ENCODE results near the gene SFTA2.

Gene SFTA2

DNA sequence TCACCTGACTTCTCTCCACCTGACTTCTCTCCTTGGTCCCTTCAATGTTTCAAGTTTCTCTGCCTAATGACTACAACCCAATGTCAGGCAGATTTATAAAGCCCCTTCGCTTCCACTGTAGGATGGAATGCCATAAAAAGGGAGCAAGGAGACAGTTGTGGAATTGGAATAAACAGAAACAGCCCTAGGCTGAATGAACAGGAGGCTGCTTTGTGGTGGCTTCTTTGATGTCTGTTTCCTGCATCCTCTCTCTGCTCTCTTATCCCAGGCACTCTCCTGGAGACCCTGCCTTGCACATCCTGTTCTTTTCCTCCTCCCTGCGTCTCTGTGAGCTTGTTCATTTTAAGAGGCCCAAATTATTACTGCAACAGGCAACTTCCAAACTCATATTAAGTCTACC lies 25.7 kb upstream of the SFTA2 start:
- peaks cover 4% of the 10 kb centered on the region for H3K4me1 ChIP-seq (ENCODE audit: insufficient read depth, low read length)
- H3K36me3 ChIP-seq (ENCODE audit: insufficient read depth, low read length), result no peaks in the 10 kb centered on the region
- no peaks in the 10 kb centered on the region for H3K9me3 ChIP-seq (ENCODE audit: low read length)
- no peak overlapping the region for H3K4me3 ChIP-seq (ENCODE audit: low read length)
- no peak overlapping the region for H2AFZ ChIP-seq (ENCODE audit: low read depth, low read length)
- H3K27me3 ChIP-seq (ENCODE audit: insufficient read depth, low read length), result peaks cover 46% of the 10 kb centered on the region

DNA sequence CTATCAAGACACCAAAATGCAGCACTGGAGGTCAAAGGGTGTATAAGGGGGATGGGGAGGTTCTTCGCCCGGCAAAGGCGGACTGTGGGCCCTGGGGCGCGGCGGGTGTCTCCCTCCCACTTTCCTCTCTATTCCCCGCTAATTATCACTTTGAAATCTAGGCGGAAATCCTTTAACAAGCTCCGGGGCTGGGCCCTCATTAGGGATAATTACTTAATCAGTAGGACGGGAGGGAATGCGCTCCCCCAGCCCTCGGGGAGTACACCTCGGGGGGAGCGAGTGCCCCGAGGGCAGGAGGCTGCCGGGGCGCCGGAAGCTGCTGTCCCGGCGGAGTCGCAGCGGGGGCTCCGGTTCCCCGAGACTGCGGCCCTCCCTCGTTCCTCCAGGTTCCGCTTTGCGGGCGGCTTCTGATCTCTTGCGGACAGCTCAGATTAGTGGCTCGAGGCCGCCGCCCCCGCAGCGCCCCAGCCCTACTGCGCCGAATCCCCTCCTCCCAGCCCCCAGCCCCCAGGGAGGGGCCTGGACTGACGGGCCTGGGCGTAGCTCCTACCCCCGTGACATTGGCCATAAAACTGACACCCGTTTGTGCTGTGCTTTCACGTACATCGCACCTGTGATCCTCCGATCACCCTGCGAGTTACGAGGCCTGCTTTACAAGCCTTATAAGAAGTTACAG lies 23.5 kb upstream of the SFTA2 start:
- Histone ChIP-seq H3K36me3 (ENCODE audit: insufficient read depth, low read length) (no peaks in the 10 kb centered on the region), H3K4me1 (ENCODE audit: insufficient read depth, low read length) (peaks cover 4% of the 10 kb centered on the region), H3K27me3 (ENCODE audit: insufficient read depth, low read length) (peaks cover 51% of the 10 kb centered on the region), H3K9me3 (ENCODE audit: low read length) (no peaks in the 10 kb centered on the region), H2AFZ (ENCODE audit: low read depth, low read length) (no peak overlapping the region), H3K4me3 (ENCODE audit: low read length) (no peak overlapping the region)

DNA sequence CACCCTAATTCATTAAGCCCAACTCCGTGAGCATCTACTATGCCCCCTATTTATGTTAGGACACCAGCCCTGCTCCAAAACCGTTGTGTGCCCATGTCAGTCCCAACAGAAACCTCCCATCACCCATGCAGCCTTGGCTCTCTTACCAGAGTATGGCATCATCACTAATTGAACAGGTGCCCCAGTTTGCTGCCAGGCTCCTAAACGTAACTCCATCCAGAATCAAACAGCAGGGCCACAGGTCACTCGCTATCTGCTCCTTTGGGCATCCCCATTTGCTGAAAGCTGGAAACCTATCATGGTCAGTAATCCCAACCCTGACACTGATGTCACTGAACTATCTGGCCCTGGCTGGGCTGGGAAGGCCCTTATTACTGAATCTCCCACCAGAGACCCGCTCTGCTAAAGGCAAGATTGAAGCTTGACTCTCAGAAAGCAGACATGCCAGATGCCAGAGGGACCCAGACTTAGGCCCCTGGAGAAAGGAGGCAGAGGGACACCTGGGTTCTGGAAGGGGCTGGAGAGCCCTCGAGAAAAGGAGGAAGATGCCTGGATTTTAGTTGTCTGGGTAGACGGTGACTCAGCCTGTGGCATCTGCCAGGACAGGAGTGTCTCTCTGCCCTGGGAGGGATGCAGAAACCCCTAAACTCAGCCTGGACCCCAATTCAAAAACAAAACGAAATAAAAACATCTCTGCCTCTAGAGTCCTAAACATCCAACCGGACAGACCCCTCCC lies 22.8 kb upstream of the SFTA2 start:
- H3K27me3 ChIP-seq (ENCODE audit: insufficient read depth, low read length), result peaks cover 51% of the 10 kb centered on the region
- no peaks in the 10 kb centered on the region for H3K36me3 ChIP-seq (ENCODE audit: insufficient read depth, low read length)
- H3K9me3 ChIP-seq (ENCODE audit: low read length), result no peaks in the 10 kb centered on the region
- no peak overlapping the region for H2AFZ ChIP-seq (ENCODE audit: low read depth, low read length)
- H3K4me1 ChIP-seq (ENCODE audit: insufficient read depth, low read length), result peaks cover 4% of the 10 kb centered on the region
- H3K4me3 ChIP-seq (ENCODE audit: low read length), result no peak overlapping the region

DNA sequence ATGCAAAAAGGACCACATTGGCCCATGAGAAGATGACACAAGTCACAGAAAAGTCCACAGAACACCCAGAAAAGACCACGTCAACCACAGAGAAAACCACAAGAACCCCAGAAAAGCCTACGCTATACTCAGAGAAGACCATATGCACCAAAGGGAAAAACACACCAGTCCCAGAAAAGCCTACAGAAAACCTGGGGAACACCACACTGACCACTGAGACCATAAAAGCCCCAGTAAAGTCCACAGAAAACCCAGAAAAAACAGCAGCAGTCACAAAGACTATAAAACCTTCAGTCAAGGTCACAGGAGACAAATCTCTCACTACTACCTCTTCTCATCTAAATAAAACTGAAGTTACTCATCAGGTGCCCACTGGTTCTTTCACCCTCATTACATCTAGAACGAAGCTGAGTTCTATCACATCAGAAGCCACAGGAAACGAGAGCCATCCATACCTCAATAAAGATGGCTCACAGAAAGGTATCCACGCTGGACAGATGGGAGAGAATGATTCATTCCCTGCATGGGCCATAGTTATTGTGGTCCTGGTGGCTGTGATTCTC lies 20.0 kb upstream of the SFTA2 start:
- Histone ChIP-seq H3K36me3 (ENCODE audit: insufficient read depth, low read length) (no peaks in the 10 kb centered on the region), H3K27me3 (ENCODE audit: insufficient read depth, low read length) (peaks cover 36% of the 10 kb centered on the region), H3K4me1 (ENCODE audit: insufficient read depth, low read length) (peaks cover 4% of the 10 kb centered on the region), H3K9me3 (ENCODE audit: low read length) (peaks cover 3% of the 10 kb centered on the region), H2AFZ (ENCODE audit: low read depth, low read length) (no peak overlapping the region), H3K4me3 (ENCODE audit: low read length) (no peak overlapping the region)

DNA sequence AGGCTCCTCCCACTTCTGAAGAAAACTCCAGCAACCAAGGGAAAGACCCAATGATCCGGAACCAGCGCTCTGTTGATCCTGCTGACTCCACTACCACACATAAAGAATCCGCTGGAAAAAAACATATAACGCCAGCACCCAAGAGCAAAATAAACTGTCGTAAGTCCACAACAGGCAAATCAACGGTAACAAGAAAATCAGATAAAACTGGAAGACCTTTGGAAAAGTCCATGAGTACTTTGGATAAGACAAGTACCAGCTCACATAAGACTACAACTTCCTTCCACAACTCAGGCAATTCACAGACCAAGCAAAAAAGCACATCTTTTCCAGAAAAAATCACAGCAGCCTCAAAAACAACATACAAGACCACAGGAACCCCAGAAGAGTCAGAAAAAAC lies 16.8 kb upstream of the SFTA2 start:
- Histone ChIP-seq H2AFZ (ENCODE audit: low read depth, low read length) (no peak overlapping the region), H3K4me1 (ENCODE audit: insufficient read depth, low read length) (no peaks in the 10 kb centered on the region), H3K9me3 (ENCODE audit: low read length) (peaks cover 3% of the 10 kb centered on the region), H3K27me3 (ENCODE audit: insufficient read depth, low read length) (peaks cover 10% of the 10 kb centered on the region), H3K36me3 (ENCODE audit: insufficient read depth, low read length) (no peaks in the 10 kb centered on the region), H3K4me3 (ENCODE audit: low read length) (no peak overlapping the region)

DNA sequence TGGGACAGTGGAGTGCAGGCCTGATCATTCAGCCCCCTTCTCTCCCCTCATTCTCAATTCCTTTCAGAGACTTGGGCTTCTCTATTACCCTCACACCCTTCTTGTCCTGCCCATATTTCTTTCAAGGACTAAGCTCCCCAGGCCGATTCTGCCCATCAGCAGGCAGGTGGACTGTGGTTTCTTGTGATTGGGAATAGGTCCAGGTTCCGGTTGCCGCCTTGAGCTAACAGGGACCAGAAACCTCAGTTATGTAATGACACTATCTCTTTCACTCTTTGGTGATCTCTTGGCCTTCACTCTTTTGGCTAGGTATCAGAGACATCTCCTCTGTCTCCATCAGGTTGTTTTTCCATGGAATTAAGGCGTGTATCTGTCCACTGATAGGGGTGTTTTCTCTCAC lies 15.3 kb upstream of the SFTA2 start:
- Histone ChIP-seq H3K4me3 (ENCODE audit: low read length) (no peak overlapping the region), H3K36me3 (ENCODE audit: insufficient read depth, low read length) (no peaks in the 10 kb centered on the region), H3K9me3 (ENCODE audit: low read length) (peaks cover 3% of the 10 kb centered on the region), H3K4me1 (ENCODE audit: insufficient read depth, low read length) (peaks cover 6% of the 10 kb centered on the region), H2AFZ (ENCODE audit: low read depth, low read length) (no peak overlapping the region), H3K27me3 (ENCODE audit: insufficient read depth, low read length) (peaks cover 1% of the 10 kb centered on the region)

DNA sequence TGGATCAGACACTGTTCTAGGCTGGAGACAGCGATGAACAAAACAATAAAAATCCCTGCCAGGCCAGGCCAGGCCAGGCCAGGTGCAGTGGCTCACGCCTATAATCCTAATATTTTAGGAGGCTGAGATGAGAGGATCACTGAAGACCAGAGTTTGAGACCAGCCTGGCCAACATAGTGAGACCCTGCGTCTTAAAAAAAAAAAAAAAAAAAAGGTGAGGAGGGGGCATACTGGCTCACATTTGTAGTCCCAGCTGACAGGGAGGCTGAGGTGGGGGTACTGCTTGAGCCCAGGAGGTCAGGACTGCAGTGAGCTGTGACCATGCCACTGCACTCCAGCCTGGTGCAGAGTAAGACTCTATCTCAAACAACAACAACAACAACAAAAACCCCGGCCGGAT lies 13.3 kb upstream of the SFTA2 start:
- Histone ChIP-seq H3K4me1 (ENCODE audit: insufficient read depth, low read length) (peaks cover 8% of the 10 kb centered on the region), H3K9me3 (ENCODE audit: low read length) (peaks cover 3% of the 10 kb centered on the region), H2AFZ (ENCODE audit: low read depth, low read length) (no peak overlapping the region), H3K36me3 (ENCODE audit: insufficient read depth, low read length) (no peaks in the 10 kb centered on the region), H3K4me3 (ENCODE audit: low read length) (no peak overlapping the region), H3K27me3 (ENCODE audit: insufficient read depth, low read length) (no peaks in the 10 kb centered on the region)

DNA sequence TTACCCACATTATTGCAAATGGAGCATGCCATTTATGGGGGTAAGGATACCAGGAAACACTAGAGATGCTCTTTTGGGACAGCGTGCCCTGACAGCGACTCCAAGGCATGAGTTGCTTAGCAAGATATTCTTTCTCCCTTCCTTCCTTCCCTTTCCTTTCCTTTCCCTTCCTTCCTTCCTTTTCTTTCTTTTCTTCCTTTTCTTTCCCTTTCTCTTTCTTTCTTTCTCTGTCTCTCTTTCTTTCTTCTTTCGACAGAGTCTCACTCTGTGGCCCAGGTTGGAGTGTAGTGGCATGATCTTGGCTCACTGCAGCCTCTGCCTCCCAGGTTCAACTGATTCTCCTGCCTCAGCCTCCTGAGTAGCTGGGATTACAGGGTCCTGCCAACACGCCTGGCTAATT lies 12.1 kb upstream of the SFTA2 start:
- H3K4me1 ChIP-seq (ENCODE audit: insufficient read depth, low read length), result peaks cover 8% of the 10 kb centered on the region
- H3K9me3 ChIP-seq (ENCODE audit: low read length), result no peaks in the 10 kb centered on the region
- H2AFZ ChIP-seq (ENCODE audit: low read depth, low read length), result no peak overlapping the region
- H3K36me3 ChIP-seq (ENCODE audit: insufficient read depth, low read length), result no peaks in the 10 kb centered on the region
- no peak overlapping the region for H3K4me3 ChIP-seq (ENCODE audit: low read length)
- H3K27me3 ChIP-seq (ENCODE audit: insufficient read depth, low read length), result no peaks in the 10 kb centered on the region

DNA sequence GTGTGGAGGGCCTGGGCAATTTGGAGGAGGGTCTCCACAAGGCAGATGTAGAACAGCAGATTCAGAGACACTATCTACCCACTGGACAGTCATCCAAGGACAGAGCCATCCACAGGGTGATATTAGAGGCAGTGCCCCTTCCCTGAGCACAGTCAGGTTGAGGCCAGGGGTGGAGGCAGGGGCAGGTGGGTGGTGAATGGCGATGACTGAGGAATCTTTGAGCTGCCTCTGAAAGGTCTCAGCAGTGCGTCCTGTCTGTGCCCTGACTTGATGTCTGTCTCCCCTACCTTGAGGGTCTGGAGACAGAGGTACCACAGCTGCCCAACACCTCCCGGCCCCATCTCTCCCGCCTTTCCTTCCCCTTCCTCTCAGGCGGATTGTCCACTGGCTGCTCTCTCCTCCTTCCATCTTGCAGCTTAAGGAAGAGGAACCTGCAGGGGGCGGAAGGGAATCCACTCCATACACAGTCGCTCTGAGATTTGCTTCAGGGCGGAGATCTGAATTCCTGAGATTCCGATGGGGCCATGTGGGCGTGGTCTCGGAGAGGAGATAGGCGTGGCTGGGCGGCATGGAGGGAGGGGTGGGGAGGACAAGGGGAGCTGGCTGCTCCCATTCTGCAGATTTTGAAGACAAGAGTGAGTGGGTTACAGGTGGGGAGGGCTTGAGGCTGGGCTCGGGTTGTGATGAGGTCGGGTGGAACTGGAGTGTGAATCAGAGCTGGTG lies 10.5 kb upstream of the SFTA2 start:
- no peaks in the 10 kb centered on the region for H3K36me3 ChIP-seq (ENCODE audit: insufficient read depth, low read length)
- peaks cover 8% of the 10 kb centered on the region for H3K4me1 ChIP-seq (ENCODE audit: insufficient read depth, low read length)
- H3K27me3 ChIP-seq (ENCODE audit: insufficient read depth, low read length), result no peaks in the 10 kb centered on the region
- no peak overlapping the region for H2AFZ ChIP-seq (ENCODE audit: low read depth, low read length)
- no peaks in the 10 kb centered on the region for H3K9me3 ChIP-seq (ENCODE audit: low read length)
- H3K4me3 ChIP-seq (ENCODE audit: low read length), result no peak overlapping the region

DNA sequence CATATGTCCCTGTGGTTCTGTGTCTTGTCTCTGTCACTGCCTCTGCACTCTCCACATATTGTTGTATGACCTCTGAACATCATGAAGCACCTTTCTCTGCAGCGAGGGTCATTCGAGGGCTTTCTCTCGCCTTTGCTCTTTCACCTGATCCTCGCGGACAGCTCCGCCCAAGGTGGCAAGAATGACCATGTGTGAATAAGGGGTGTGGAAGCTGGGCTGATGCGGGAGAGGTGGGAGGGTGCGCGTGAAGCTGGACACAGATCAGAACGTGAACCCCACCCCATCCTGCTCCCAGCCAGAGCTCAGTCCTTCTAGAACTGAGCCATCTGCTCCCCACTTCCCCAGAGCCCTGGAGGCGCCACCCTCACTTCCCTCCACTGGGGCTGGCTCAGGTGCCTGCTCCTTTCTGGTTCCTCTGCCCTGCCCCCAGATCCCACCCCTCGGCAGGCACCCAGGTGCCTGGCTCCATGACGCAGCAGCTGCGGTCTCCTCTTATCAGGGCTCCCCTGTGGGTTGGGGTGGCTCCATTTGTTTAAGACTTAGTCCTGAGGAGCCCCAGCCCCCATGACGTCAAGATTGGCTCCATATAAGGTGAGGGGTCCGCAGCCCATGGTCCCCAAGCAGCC lies 8.5 kb upstream of the SFTA2 start, which contains the start of gene MUCL3:
TSS of gene MUCL3 (plus strand) at position 613 of the 626 bp plus-strand sequence. CDS start 27 bp downstream, outside the sequence.
- Histone ChIP-seq H2AFZ (ENCODE audit: low read depth, low read length) (no peak within 1 kb of the TSS), H3K36me3 (ENCODE audit: insufficient read depth, low read length) (no peaks in the 10 kb centered on the region), H3K4me3 (ENCODE audit: low read length) (no peak within 1 kb of the TSS), H3K9me3 (ENCODE audit: low read length) (no peaks in the 10 kb centered on the region), H3K27me3 (ENCODE audit: insufficient read depth, low read length) (peaks cover 6% of the 10 kb centered on the region), H3K4me1 (ENCODE audit: insufficient read depth, low read length) (peaks cover 8% of the 10 kb centered on the region)

DNA sequence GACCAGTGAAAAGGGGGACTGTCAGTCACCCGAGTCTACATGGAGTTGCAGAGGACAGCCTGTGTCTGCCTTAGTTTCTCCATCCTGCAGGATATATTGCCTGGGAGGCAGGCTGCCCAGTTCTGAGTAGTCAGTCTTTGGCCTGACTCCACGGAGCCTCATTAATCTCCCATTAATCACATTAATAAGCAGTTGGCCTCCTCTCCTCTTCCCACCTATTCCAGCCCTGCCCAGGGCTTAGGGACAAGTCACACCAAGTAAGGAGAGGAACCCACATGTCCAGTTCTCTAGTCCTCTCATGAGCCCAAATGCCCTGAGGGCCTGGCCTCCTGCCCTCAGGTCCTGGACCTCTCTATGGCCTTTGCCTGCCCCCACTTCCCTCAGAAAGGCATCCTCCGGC lies 7.5 kb upstream of the SFTA2 start:
- Histone ChIP-seq H3K27me3 (ENCODE audit: insufficient read depth, low read length) (peaks cover 6% of the 10 kb centered on the region), H3K4me3 (ENCODE audit: low read length) (no peak overlapping the region), H3K36me3 (ENCODE audit: insufficient read depth, low read length) (no peaks in the 10 kb centered on the region), H2AFZ (ENCODE audit: low read depth, low read length) (no peak overlapping the region), H3K4me1 (ENCODE audit: insufficient read depth, low read length) (peaks cover 8% of the 10 kb centered on the region), H3K9me3 (ENCODE audit: low read length) (no peaks in the 10 kb centered on the region)

DNA sequence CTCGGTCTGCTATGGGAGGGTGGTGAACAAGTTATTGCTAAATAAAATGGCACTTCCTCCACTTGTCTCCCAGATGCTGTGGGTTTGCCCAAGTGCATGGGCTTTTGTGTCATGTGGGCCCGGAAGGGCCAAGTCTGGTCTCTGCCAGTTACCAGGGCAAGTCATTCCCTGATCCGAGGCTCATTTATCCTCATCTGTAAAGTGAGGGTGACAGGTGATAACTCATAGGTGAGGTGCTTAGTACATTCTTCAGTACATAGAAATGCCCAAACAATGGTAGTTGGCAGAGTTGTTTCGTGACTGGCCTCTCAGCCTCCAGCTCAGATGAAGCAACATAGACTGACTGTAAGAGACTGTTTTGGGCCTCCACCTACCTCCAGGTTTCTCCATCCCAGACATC lies 6.8 kb upstream of the SFTA2 start:
- peaks cover 6% of the 10 kb centered on the region for H3K27me3 ChIP-seq (ENCODE audit: insufficient read depth, low read length)
- no peaks in the 10 kb centered on the region for H3K9me3 ChIP-seq (ENCODE audit: low read length)
- no peak overlapping the region for H3K4me3 ChIP-seq (ENCODE audit: low read length)
- H3K4me1 ChIP-seq (ENCODE audit: insufficient read depth, low read length), result peaks cover 8% of the 10 kb centered on the region
- H3K36me3 ChIP-seq (ENCODE audit: insufficient read depth, low read length), result no peaks in the 10 kb centered on the region
- no peak overlapping the region for H2AFZ ChIP-seq (ENCODE audit: low read depth, low read length)

DNA sequence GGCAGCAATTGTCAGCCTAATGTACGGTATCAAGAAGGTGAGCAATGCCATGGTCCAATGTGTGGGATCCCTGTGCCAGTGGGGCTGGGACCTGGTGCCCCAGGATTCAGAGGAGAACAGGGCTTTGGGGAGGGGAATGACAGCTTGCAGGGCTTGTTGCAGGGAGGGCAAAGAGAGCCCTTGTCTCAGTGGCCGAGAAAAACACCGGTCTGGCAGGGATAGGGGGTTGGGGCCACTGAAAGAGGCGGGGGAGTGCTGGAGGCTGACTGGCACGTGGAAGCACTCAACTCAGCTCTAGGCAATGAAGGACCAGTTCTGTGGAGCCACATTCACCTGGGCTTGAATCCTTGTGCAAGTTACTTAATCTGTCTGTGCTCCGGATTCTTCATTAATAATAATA lies 5.3 kb upstream of the SFTA2 start:
- Histone ChIP-seq H3K9me3 (ENCODE audit: low read length) (no peaks in the 10 kb centered on the region), H3K4me3 (ENCODE audit: low read length) (no peak overlapping the region), H2AFZ (ENCODE audit: low read depth, low read length) (no peak overlapping the region), H3K36me3 (ENCODE audit: insufficient read depth, low read length) (no peaks in the 10 kb centered on the region), H3K4me1 (ENCODE audit: insufficient read depth, low read length) (peaks cover 2% of the 10 kb centered on the region), H3K27me3 (ENCODE audit: insufficient read depth, low read length) (peaks cover 10% of the 10 kb centered on the region)

Measured in neuron (in vitro differentiated cells).